Measurements from ENCODE around the gene IL1RL2.
A peak's percentile ranks its signal among the peaks of the same experiment; 100 is the strongest.

Gene IL1RL2

GRCh38 chr2:102186791-102187495, at the start of gene IL1RL2:
Gene IL1RL2, plus strand, starts transcription at chr2:102187023. Its CDS starts 845 bp downstream, at chr2:102187868.
- DNase-seq (ENCODE audit: low read depth, low spot score): no peak

GRCh38 chr2:102137138-102137537, 49.7 kb upstream of the IL1RL2 start:
- DNase-seq (ENCODE audit: low read depth, low spot score): no peak

- no peak for DNase-seq (ENCODE audit: low read depth, low spot score)
These were observed 48.5 kb upstream of the IL1RL2 start for GRCh38 chr2:102138331-102138730.

GRCh38 chr2:102139851-102140250, 47.0 kb upstream of the IL1RL2 start:
- DNase-seq (ENCODE audit: low read depth, low spot score): no peak

GRCh38 chr2:102140377-102140776, 46.4 kb upstream of the IL1RL2 start:
- DNase-seq (ENCODE audit: low read depth, low spot score): no peak

GRCh38 chr2:102141011-102141943, 45.5 kb upstream of the IL1RL2 start:
- no peak for DNase-seq (ENCODE audit: low read depth, low spot score)

GRCh38 chr2:102141970-102142828, 44.6 kb upstream of the IL1RL2 start, which contains the start of gene IL1R1:
Gene IL1R1, plus strand, starts transcription at chr2:102142746. Its CDS starts 14,979 bp downstream, at chr2:102157725.
- DNase-seq (ENCODE audit: low read depth, low spot score): no peak

GRCh38 chr2:102142829-102143449, 43.9 kb upstream of the IL1RL2 start:
- DNase-seq (ENCODE audit: low read depth, low spot score): no peak

GRCh38 chr2:102143450-102143985, 43.3 kb upstream of the IL1RL2 start:
- no peak for DNase-seq (ENCODE audit: low read depth, low spot score)

GRCh38 chr2:102144128-102144527, 42.7 kb upstream of the IL1RL2 start:
- DNase-seq (ENCODE audit: low read depth, low spot score): no peak

- DNase-seq (ENCODE audit: low read depth, low spot score): no peak
These were observed 41.7 kb upstream of the IL1RL2 start for GRCh38 chr2:102145107-102145506.

GRCh38 chr2:102145934-102146333, 40.9 kb upstream of the IL1RL2 start:
- no peak for DNase-seq (ENCODE audit: low read depth, low spot score)

GRCh38 chr2:102147935-102148334, 38.9 kb upstream of the IL1RL2 start:
- peak; percentile 13 for DNase-seq (ENCODE audit: low read depth, low spot score)

GRCh38 chr2:102149243-102149642, 37.6 kb upstream of the IL1RL2 start:
- no peak for DNase-seq (ENCODE audit: low read depth, low spot score)

GRCh38 chr2:102149644-102150455, 37.0 kb upstream of the IL1RL2 start:
- no peak for DNase-seq (ENCODE audit: low read depth, low spot score)

- DNase-seq (ENCODE audit: low read depth, low spot score): no peak
These were observed 32.5 kb upstream of the IL1RL2 start for GRCh38 chr2:102154364-102154763.

GRCh38 chr2:102154946-102155702, 31.7 kb upstream of the IL1RL2 start:
- no peak for DNase-seq (ENCODE audit: low read depth, low spot score)

- DNase-seq (ENCODE audit: low read depth, low spot score): no peak
These were observed 30.9 kb upstream of the IL1RL2 start for GRCh38 chr2:102155703-102156515.
